Renal cortex interstitium (tissue), 11 donors: ENCODE results near the gene TLK1. TPM values are rescaled to one million over a fixed set of nuclear protein-coding genes. Genes with fewer than 3 reads are reported as not detected.

Source experiments
- DNase-seq, 11 donors: peaks; one replicate each; pipeline ENCODE4 v3.0.0-alpha.2; 2013; ENCODE audit warnings: low read depth in 9 of 11, low spot score in 4 of 11; ENCODE audit errors: extremely low read depth in 1 of 11
- polyA plus RNA-seq, 3 donors: library from polyadenylated mRNA; unstranded; fragments of 120-200 nt; gene quantifications; one replicate each; pipeline ENCODE4 v1.2.1, GENCODE V29; 2013; ENCODE audit not compliant: insufficient read length in 3 of 3

Gene TLK1
- polyA plus RNA-seq, 3 donors, result 49.8 to 61.4 (median 51.3) TPM

DNA sequence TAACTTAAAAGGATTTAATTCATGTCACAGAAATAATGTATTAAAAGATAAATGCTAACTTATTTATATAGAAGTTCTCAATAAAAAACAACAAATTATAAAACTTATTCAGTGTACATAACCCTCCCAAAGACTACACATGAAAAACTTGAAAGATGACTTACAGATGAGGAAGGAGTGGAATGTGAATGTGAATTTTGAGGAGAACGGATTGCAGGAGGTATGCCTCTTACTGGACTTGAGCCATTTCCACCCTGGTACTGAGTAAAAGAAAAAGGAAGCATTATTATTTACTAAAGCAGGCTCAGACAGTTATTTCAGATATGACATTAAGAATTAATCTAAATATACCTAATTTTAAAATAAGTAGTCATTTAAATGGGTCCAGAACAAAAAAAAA lies 104.4 kb downstream of the TLK1 start:
- DNase-seq, result no peak

- no peak for DNase-seq
These were observed 111.0 kb downstream of the TLK1 start for GRCh38 chr2:171049691-171050090.

DNA sequence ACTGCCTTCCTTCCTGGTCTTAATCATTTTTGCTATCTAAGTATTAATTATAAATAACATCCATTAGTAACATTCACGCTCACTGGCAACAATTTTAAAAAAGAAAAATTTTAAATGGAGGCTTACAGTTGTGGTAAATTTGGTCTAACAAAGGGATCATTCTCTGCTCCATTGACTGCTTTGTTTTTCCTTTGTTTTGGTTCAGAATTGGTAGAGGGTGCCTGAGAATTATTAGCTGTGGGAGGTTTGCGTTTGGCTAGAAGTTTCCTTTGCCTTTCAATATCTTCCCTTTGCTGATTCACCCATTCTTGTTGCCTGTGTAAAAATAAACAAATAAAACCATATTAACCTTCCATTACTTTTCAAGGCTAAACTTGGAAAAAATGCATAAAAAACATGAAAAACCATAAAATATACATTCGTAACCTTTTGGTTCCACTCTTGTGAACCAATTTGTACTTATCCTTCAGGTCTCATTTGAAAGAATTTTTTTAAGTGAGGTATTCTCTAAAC lies 114.6 kb downstream of the TLK1 start:
- no peak for DNase-seq

DNA sequence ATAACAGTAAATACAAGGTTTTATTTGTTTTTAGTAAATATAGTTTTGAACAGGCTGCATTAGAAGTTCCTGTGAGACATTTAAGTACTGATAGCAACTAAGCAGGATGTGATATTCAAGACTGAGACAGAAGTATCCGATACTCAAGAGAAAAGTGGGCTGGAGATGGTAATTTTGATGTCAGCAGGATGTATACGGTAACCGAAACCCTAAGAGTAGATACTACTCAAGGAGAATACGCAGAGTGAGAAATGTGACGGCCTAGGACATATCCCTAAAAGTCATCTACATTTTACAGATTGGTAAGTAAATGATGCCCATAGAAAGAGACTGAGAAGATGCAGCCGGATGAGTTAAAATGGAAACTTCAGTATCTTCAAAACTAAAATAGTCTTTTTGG lies 116.3 kb downstream of the TLK1 start:
- DNase-seq, result no peak

GRCh38 chr2:171042253-171042969 lies 118.3 kb downstream of the TLK1 start:
- DNase-seq, result no peak

- DNase-seq, result no peak
These were observed 124.2 kb downstream of the TLK1 start for GRCh38 chr2:171036532-171036931.

- DNase-seq, result no peak
These were observed 126.4 kb downstream of the TLK1 start for GRCh38 chr2:171034315-171034714.

- no peak for DNase-seq
These were observed 135.5 kb downstream of the TLK1 start for GRCh38 chr2:171025214-171025613.

GRCh38 chr2:171018522-171018921 lies 142.2 kb downstream of the TLK1 start:
- no peak for DNase-seq

- DNase-seq, result no peak
These were observed 144.6 kb downstream of the TLK1 start for GRCh38 chr2:171016125-171016524.

GRCh38 chr2:171013851-171014250 lies 146.8 kb downstream of the TLK1 start:
- DNase-seq, result no peak

- no peak for DNase-seq
These were observed 151.3 kb downstream of the TLK1 start for GRCh38 chr2:171009386-171009785.

DNA sequence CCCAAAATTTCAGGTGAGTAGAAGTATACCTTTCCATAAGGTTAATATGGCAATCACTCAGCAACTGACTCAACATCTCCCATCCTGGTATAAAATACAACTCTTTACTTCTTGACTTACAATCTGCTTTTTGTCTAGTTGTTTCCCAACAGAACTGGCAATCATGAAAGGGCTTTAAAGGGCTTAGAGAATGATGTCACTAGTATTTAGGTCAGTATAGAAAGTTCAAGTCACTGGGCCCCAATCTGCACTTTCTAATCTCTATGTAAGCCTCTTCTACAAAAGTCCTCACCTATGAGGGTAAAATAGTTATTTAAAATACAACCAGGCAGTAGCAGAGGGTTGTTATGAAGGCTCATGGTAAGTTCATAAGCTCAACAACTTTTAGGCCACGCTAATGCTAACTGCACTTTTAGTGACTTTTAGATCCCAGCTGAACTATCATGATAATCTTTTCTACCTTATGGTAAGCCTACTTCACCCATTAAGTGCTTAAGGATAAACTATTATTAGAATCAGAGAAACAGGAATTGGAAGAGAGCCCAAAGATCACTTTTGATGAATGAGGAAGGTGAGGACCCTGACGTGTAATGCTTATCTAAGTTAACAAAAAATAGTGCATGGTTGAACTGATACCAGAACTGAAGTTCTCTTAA lies 152.0 kb downstream of the TLK1 start:
- DNase-seq, result no peak

- no peak for DNase-seq
These were observed 155.9 kb downstream of the TLK1 start for GRCh38 chr2:171004833-171005232.

DNA sequence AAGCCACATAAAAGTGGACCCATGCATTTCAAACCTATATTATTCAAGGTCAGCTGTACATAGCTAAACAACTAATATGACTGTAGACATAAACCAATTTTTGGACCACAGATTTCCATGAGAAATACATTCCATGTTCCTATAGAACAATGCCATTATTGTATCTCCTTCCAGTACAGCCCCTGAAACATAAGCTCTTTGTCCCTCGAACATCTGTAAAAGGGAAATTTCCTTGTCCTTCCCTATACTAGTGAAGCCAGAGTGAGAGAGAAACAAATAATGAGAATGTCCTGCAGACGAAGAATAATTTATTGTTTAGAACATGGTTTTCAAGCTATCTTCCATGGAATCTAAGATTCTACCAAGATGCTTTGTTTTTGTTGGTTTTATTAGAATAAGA lies 156.3 kb downstream of the TLK1 start:
- no peak for DNase-seq

- DNase-seq, result no peak
These were observed 161.0 kb downstream of the TLK1 start for GRCh38 chr2:170999654-171000053.

- no peak for DNase-seq
These were observed 162.6 kb downstream of the TLK1 start for GRCh38 chr2:170997893-170998597.

GRCh38 chr2:170996316-170996715 lies 164.4 kb downstream of the TLK1 start:
- no peak for DNase-seq

GRCh38 chr2:170991398-170992182 lies 169.1 kb downstream of the TLK1 start:
- no peak for DNase-seq
